ENCODE measurements around the gene ITGA3.
A peak's percentile ranks its signal among the peaks of the same experiment; 100 is the strongest.

ITGA3 gene

GRCh38 chr17:50113624-50114320, 57.9 kb downstream of the ITGA3 start:
- no peak for DNase-seq

GRCh38 chr17:50114401-50114800, 58.5 kb downstream of the ITGA3 start:
- DNase-seq, result no peak

GRCh38 chr17:50114849-50115357, 59.0 kb downstream of the ITGA3 start:
- DNase-seq, result peak; percentile 87

GRCh38 chr17:50115756-50116155, 59.8 kb downstream of the ITGA3 start:
- DNase-seq, result no peak

GRCh38 chr17:50117202-50118051, 61.5 kb downstream of the ITGA3 start:
- peak; percentile 92 for DNase-seq

- no peak for DNase-seq
Measured at GRCh38 chr17:50118076-50118827, 62.3 kb downstream of the ITGA3 start.

GRCh38 chr17:50118828-50119218, 62.9 kb downstream of the ITGA3 start:
- no peak for DNase-seq

GRCh38 chr17:50120475-50121253, 64.8 kb downstream of the ITGA3 start:
- no peak for DNase-seq

- DNase-seq, result no peak
Measured at GRCh38 chr17:50122945-50123344, 67.0 kb downstream of the ITGA3 start.

GRCh38 chr17:50123649-50124349, 67.9 kb downstream of the ITGA3 start:
- peak; percentile 35 for DNase-seq

GRCh38 chr17:50125420-50125997, 69.6 kb downstream of the ITGA3 start:
- no peak for DNase-seq

GRCh38 chr17:50127697-50128361, 71.9 kb downstream of the ITGA3 start:
- DNase-seq, result peak; percentile 31

- peak; percentile 45 for DNase-seq
Measured at GRCh38 chr17:50128441-50129352, 72.8 kb downstream of the ITGA3 start.

GRCh38 chr17:50129353-50129727, 73.4 kb downstream of the ITGA3 start:
- DNase-seq, result no peak

GRCh38 chr17:50129728-50130558, 74.0 kb downstream of the ITGA3 start, which contains the start of gene SAMD14:
Gene SAMD14, minus strand, starts transcription at chr17:50130160. Its CDS starts 5,201 bp downstream, at chr17:50124959.
- DNase-seq, result peak; percentile 77

GRCh38 chr17:50130559-50131305, 74.8 kb downstream of the ITGA3 start:
- DNase-seq, result peak; percentile 60

GRCh38 chr17:50132104-50132794, 76.3 kb downstream of the ITGA3 start:
- DNase-seq, result no peak
